ENCODE measurements around the gene POLR2B. TPM values are rescaled to one million over a fixed set of nuclear protein-coding genes. Genes with fewer than 3 reads are reported as not detected.

The POLR2B gene
- total RNA-seq, 1 donor from 2014 or later: 107 TPM

DNA sequence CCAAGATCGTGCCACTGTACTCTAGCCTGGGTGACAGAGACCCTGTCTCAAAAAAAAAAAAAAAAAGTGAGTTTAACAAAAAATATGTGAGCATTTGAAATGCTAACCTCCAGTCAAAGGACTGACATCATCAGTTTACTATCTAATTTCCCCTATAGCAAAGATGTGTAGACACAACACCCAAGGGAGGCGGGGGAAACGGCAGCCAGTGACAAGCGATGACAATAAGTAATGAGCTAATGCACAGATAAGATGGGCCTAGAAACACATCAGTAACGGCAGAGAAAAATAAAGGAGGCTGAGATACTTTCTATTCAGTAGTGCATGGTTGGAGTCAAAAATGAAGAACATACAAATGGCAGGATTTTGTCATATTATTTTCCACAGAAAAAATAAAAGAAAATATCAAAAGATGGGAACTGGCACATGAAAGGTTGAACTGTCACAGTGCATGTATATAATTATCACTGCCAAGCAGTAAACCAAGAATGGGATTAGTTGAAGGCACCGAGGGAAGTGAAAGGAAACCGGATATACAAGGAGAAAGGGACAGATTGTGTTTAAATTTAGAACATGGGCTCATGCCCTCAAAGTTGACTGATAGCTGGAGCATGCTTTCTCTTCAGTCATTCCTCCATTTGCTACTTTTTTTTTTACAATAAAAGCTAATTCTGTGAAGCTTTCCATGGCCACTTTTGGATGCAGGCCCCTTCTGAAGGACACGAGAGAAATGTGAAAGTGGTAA is 89.7 kb downstream of the POLR2B start:
- no peaks in the 10 kb centered on the region for H3K9me3 Mint-ChIP-seq (ENCODE audit: low read depth)
- H3K27me3 Mint-ChIP-seq: no peaks in the 10 kb centered on the region
- H3K4me3 Mint-ChIP-seq (ENCODE audit: low read depth): no peak overlapping the region
- H3K36me3 Mint-ChIP-seq (ENCODE audit: insufficient read depth): no peaks in the 10 kb centered on the region
- H3K4me1 Mint-ChIP-seq (ENCODE audit: low read depth): peaks cover 1% of the 10 kb centered on the region
- TF ChIP-seq, protein P1, sequence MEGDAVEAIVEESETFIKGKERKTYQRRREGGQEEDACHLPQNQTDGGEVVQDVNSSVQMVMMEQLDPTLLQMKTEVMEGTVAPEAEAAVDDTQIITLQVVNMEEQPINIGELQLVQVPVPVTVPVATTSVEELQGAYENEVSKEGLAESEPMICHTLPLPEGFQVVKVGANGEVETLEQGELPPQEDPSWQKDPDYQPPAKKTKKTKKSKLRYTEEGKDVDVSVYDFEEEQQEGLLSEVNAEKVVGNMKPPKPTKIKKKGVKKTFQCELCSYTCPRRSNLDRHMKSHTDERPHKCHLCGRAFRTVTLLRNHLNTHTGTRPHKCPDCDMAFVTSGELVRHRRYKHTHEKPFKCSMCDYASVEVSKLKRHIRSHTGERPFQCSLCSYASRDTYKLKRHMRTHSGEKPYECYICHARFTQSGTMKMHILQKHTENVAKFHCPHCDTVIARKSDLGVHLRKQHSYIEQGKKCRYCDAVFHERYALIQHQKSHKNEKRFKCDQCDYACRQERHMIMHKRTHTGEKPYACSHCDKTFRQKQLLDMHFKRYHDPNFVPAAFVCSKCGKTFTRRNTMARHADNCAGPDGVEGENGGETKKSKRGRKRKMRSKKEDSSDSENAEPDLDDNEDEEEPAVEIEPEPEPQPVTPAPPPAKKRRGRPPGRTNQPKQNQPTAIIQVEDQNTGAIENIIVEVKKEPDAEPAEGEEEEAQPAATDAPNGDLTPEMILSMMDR (IDR thresholded peaks at IDR 0.05; ENCODE audit: unreplicated experiment): no peak
- no peak for DNase-seq (ENCODE audit: low spot score, unreplicated experiment)
- H3K27ac Mint-ChIP-seq: no peak overlapping the region

DNA sequence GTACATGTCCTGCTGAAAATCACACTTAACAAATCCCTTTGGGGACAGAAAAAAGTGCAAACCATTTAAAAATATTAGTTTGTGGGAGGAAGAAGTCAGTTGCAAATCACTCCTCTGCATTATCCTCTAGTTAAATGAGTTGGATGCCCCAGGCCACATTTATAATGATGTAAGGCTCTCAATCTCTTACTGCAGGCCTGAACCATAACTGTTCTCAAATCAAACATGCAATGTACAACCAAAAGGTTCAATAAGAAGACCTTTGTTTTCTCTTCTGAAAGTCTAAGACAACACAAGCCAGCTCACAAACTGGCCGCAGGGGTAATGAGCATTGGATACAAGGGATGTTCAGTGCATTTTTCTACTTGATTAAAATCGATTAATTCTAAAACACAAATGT is 91.8 kb downstream of the POLR2B start:
- peaks cover 3% of the 10 kb centered on the region for H3K4me1 Mint-ChIP-seq (ENCODE audit: low read depth)
- H3K27me3 Mint-ChIP-seq: no peaks in the 10 kb centered on the region
- no peaks in the 10 kb centered on the region for H3K36me3 Mint-ChIP-seq (ENCODE audit: insufficient read depth)
- no peak overlapping the region for H3K4me3 Mint-ChIP-seq (ENCODE audit: low read depth)
- TF ChIP-seq, protein P1 (IDR thresholded peaks at IDR 0.05; ENCODE audit: unreplicated experiment): no peak
- H3K9me3 Mint-ChIP-seq (ENCODE audit: low read depth): no peaks in the 10 kb centered on the region
- no peak for DNase-seq (ENCODE audit: low spot score, unreplicated experiment)
- H3K27ac Mint-ChIP-seq: no peak overlapping the region

DNA sequence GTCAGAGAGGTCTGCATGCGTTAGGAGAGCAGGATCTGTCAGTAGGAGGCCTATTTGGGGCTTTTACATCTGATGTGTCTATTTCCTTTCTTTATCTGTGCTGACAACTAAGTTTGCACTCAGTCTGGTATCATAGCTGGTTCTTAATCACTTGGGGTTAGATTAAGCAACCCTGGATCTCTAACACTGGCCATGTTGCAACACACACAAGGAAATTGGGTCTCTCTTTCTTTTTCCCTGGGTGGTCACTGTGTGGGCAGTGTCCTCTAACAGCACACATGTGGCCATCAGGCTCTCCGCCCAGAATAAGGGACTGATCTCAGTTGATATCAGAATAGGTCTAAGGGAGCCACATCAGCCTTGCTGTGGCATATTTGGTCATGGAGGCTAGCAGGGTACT is 92.6 kb downstream of the POLR2B start:
- TF ChIP-seq, protein P1 (IDR thresholded peaks at IDR 0.05; ENCODE audit: unreplicated experiment): no peak
- Mint-ChIP-seq H3K36me3 (ENCODE audit: insufficient read depth) (no peaks in the 10 kb centered on the region), H3K27ac (peak overlapping the region; percentile 14), H3K4me3 (ENCODE audit: low read depth) (no peak overlapping the region), H3K27me3 (no peaks in the 10 kb centered on the region), H3K9me3 (ENCODE audit: low read depth) (no peaks in the 10 kb centered on the region), H3K4me1 (ENCODE audit: low read depth) (peaks cover 3% of the 10 kb centered on the region)
- no peak for DNase-seq (ENCODE audit: low spot score, unreplicated experiment)

DNA sequence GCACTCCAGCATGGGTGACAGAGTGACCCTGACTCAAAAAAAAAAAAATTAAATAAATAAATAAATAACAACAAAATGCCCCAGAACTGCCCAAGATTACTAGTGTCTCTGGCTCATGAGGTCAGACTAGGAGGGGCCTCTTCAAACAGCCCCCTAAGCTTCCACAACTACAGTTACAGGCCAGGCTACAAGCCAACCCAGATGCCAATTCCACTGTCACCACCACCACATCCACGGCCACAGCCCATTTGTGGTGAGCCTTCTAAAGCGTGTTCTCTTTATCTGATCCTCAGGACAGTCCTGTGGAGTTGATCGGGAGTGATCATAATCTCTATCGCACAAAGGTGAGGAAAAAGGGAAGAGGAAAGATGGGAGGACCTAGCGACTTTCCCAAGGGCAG is 94.9 kb downstream of the POLR2B start:
- Mint-ChIP-seq H3K9me3 (ENCODE audit: low read depth) (no peaks in the 10 kb centered on the region), H3K4me3 (ENCODE audit: low read depth) (no peak overlapping the region), H3K36me3 (ENCODE audit: insufficient read depth) (no peaks in the 10 kb centered on the region), H3K4me1 (ENCODE audit: low read depth) (peaks cover 16% of the 10 kb centered on the region), H3K27ac (peak overlapping the region; percentile 71), H3K27me3 (no peaks in the 10 kb centered on the region)
- TF ChIP-seq, protein P1 (IDR thresholded peaks at IDR 0.05; ENCODE audit: unreplicated experiment): no peak
- no peak for DNase-seq (ENCODE audit: low spot score, unreplicated experiment)

DNA sequence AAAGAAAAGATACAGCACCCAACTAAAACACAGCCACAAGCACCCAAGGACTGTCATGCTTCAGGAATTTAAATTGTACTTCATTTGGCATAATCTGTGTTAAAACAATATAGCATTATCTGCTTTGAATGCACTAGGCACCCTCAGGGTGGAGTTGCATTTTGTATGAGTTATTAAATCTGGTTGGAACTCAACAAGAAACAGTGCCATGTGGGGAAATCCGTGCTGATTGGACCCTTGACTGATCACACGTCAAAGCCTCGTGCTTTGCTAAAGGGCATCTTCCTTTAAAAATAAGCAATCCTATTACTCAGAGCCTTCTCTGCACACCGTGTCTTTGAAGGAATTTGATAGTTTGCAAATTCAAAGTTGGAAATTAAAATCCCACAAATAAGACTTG is 96.0 kb downstream of the POLR2B start:
- H3K9me3 Mint-ChIP-seq (ENCODE audit: low read depth): no peaks in the 10 kb centered on the region
- H3K36me3 Mint-ChIP-seq (ENCODE audit: insufficient read depth): no peaks in the 10 kb centered on the region
- H3K4me3 Mint-ChIP-seq (ENCODE audit: low read depth): no peak overlapping the region
- no peak for DNase-seq (ENCODE audit: low spot score, unreplicated experiment)
- H3K4me1 Mint-ChIP-seq (ENCODE audit: low read depth): peaks cover 25% of the 10 kb centered on the region
- H3K27ac Mint-ChIP-seq: no peak overlapping the region
- TF ChIP-seq, protein P1 (IDR thresholded peaks at IDR 0.05; ENCODE audit: unreplicated experiment): no peak
- no peaks in the 10 kb centered on the region for H3K27me3 Mint-ChIP-seq
